Effector memory CD4-positive, alpha-beta T cell (primary cell): ENCODE results near the gene SPDEF.

Source experiments
- DNase-seq, 3 donors: peaks; one replicate each; pipeline ENCODE4 v3.0.0-alpha.2; 2020
- H3K27ac ChIP-seq: 2 replicates; pipeline ENCODE4 v1.7.0; 2013; ENCODE audit warnings: mild to moderate bottlenecking, low read length, moderate library complexity; ENCODE audit not compliant: insufficient read depth, poor library complexity, severe bottlenecking
- H3K27me3 ChIP-seq: replicated peaks from 2 replicates; pipeline ENCODE4 v1.7.0; 2013; ENCODE audit warnings: mild to moderate bottlenecking, low read length; ENCODE audit not compliant: insufficient read depth, control insufficient read depth, poor library complexity, severe bottlenecking
- H3K36me3 ChIP-seq: 2 replicates; pipeline ENCODE4 v1.7.0; 2013; ENCODE audit warnings: mild to moderate bottlenecking, low read length, moderate library complexity; ENCODE audit not compliant: control insufficient read depth, insufficient read depth
- H3K4me1 ChIP-seq: 2 replicates; pipeline ENCODE4 v1.7.0; 2013; ENCODE audit warnings: low read length, mild to moderate bottlenecking; ENCODE audit not compliant: control insufficient read depth, insufficient read depth, poor library complexity, severe bottlenecking
- H3K4me3 ChIP-seq: 2 replicates; pipeline ENCODE4 v1.7.0; 2013; ENCODE audit warnings: low read length, low read depth, mild to moderate bottlenecking; ENCODE audit not compliant: insufficient read depth, poor library complexity, severe bottlenecking
- H3K9me3 ChIP-seq: 2 replicates; pipeline ENCODE4 v1.7.0; 2013; ENCODE audit warnings: mild to moderate bottlenecking, low read length, moderate library complexity; ENCODE audit not compliant: control insufficient read depth
- total RNA-seq, 3 donors: gene quantifications; one replicate each; lab custom pipeline; 2026; lab: John Stamatoyannopoulos, UW

SPDEF gene
- total RNA-seq, result 0.58 to 0.69 (median 0.61) reads per million in 3 donors

GRCh38 chr6:34556031-34556471 lies at the start of gene SPDEF:
Gene SPDEF, minus strand, starts transcription at chr6:34556329. Its CDS starts 11,874 bp downstream, at chr6:34544455.
- H3K27me3 ChIP-seq, result no peaks in the 10 kb centered on the region
- H3K27ac ChIP-seq, result no peak within 1 kb of the TSS
- no peaks in the 10 kb centered on the region for H3K4me1 ChIP-seq
- no peaks in the 10 kb centered on the region for H3K9me3 ChIP-seq
- no peaks in the 10 kb centered on the region for H3K36me3 ChIP-seq
- DNase-seq, result no peak
- no peak within 1 kb of the TSS for H3K4me3 ChIP-seq

DNA sequence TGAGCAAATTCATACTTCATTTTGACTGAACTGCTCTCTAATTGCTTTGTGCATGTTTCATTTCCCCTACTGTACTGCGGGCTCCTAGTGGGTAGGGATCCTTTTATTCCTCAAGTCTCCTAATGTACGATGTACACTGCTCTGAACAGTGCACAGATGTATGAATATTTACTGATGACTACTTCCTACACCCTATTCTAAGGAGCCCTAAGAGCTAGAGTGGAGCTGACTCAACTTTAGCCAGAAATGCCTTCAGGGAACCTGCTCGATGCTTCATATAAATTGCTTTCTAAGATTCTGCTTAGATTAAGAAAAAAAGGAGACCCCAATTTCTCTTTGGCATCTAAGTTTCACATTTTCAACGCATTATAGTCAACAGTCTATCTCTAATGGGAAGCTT lies 47.6 kb upstream of the SPDEF start:
- no peak overlapping the region for H3K27ac ChIP-seq

DNA sequence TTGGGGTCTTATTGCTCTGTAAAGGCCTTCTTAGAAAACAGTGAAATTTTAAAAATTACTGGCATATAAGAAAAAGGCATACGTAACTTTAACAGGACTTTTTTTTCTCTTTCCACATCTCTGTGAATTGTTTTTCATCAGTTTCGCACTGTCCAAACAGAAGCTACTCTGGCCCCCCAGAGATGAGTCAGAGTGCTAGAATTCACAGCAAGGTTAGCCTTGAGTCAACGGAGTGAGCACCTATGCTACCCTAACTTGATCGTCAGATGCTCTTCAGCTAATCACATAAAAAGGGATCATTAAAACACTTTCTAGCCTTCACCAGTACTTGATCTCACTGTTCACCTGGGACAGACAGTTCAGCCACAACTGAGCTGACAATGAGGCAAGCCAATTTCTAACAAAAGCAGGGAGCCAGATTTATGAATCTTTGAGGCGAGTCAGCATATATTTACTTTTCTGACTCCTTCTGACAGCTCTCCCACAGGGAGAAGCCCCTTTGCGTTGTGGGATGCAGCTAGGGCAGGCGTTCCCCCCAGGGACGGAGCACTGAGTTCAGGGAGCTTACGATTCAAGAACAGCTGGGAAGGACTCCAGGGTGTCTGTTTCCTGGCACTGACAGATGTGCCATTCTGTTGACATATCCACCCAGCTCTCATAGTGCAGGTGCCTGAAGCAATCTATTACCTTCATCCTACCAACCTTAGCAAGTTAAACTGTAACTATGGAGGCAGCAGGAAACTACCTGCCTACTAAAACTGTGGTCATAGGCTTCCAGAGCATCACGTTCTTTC lies 46.4 kb upstream of the SPDEF start:
- H3K4me1 ChIP-seq, result no peaks in the 10 kb centered on the region
- H3K4me3 ChIP-seq, result no peak overlapping the region
- peaks cover 8% of the 10 kb centered on the region for H3K36me3 ChIP-seq
- no peaks in the 10 kb centered on the region for H3K27me3 ChIP-seq
- DNase-seq, result no peak
- H3K9me3 ChIP-seq, result no peaks in the 10 kb centered on the region
- H3K27ac ChIP-seq, result no peak overlapping the region

More for the DNA sequence above, 47.6 kb upstream of the SPDEF start:
- Histone ChIP-seq H3K9me3 (no peaks in the 10 kb centered on the region), H3K36me3 (peaks cover 8% of the 10 kb centered on the region), H3K27me3 (no peaks in the 10 kb centered on the region), H3K4me3 (no peak overlapping the region), H3K4me1 (no peaks in the 10 kb centered on the region)
- DNase-seq, result no peak

- Histone ChIP-seq H3K36me3 (peaks cover 5% of the 10 kb centered on the region), H3K4me1 (no peaks in the 10 kb centered on the region), H3K27me3 (no peaks in the 10 kb centered on the region), H3K9me3 (no peaks in the 10 kb centered on the region), H3K27ac (no peak overlapping the region), H3K4me3 (no peak overlapping the region)
- DNase-seq, result no peak
Measured at GRCh38 chr6:34601706-34602105, 45.6 kb upstream of the SPDEF start.

DNA sequence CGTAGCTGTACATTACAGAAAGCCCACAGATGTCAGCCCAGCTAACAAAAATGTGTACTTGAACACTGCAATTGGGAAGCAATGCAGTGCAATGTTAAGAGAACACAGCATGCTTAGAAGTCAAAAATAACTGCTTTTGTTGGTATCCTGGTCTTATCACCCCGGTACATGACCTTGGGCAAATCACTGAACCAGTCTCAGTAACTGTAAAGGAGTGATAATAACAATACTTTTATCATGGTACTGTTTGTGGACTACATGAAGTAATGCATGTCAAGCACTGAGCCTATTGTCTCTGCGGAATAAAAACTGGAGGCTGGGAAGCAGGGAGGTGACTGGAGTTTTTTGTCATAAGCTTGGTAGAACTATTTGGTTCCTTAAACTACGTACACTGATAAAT lies 44.7 kb upstream of the SPDEF start:
- Histone ChIP-seq H3K4me1 (no peaks in the 10 kb centered on the region), H3K4me3 (no peak overlapping the region), H3K27me3 (no peaks in the 10 kb centered on the region), H3K36me3 (peaks cover 4% of the 10 kb centered on the region), H3K27ac (no peak overlapping the region), H3K9me3 (no peaks in the 10 kb centered on the region)
- DNase-seq, result no peak

GRCh38 chr6:34600101-34600500 lies 44.0 kb upstream of the SPDEF start:
- H3K9me3 ChIP-seq, result no peaks in the 10 kb centered on the region
- no peaks in the 10 kb centered on the region for H3K36me3 ChIP-seq
- H3K27ac ChIP-seq, result no peak overlapping the region
- no peak for DNase-seq
- no peaks in the 10 kb centered on the region for H3K4me1 ChIP-seq
- no peak overlapping the region for H3K4me3 ChIP-seq
- H3K27me3 ChIP-seq, result no peaks in the 10 kb centered on the region

GRCh38 chr6:34598712-34599111 lies 42.6 kb upstream of the SPDEF start:
- Histone ChIP-seq H3K4me1 (no peaks in the 10 kb centered on the region), H3K36me3 (no peaks in the 10 kb centered on the region), H3K9me3 (no peaks in the 10 kb centered on the region), H3K27me3 (no peaks in the 10 kb centered on the region), H3K27ac (no peak overlapping the region), H3K4me3 (no peak overlapping the region)
- DNase-seq, result no peak

DNA sequence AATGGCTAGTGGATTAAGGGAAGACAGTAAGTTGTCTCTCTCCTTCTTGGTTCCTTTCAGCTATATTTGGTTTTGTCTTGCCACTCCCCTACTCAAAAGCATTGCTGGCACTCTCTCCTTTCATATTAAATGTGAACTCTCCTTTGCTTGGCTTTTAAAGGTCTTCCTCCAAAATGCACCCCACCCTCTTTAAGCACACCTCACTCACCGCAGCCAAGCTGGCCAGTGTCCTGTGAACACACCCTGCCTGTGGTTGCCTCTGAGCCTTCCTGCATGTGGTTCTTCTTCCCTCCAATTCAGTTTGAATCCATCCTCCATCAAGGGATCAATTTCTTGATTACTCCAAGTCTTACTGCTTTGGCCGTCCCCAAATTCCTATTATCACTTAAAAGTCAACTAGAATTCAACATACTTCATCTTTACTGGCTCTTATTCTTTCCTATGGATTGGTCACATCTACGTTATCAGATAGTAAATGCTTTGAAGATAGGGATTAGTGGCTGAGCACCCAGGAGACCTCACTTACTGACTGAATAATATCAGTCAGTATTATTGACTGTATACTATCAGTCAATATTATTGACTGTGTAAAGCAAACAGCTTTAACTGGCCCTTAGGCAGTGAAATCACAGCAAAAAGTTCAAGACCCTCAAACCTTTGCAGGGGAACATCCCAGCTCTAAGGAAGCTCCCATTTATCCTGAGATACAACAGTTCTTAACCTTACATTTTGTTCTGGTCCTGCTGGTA lies 41.6 kb upstream of the SPDEF start:
- Histone ChIP-seq H3K27me3 (no peaks in the 10 kb centered on the region), H3K9me3 (no peaks in the 10 kb centered on the region), H3K4me3 (no peak overlapping the region), H3K27ac (no peak overlapping the region), H3K4me1 (no peaks in the 10 kb centered on the region), H3K36me3 (no peaks in the 10 kb centered on the region)
- DNase-seq, result no peak

DNA sequence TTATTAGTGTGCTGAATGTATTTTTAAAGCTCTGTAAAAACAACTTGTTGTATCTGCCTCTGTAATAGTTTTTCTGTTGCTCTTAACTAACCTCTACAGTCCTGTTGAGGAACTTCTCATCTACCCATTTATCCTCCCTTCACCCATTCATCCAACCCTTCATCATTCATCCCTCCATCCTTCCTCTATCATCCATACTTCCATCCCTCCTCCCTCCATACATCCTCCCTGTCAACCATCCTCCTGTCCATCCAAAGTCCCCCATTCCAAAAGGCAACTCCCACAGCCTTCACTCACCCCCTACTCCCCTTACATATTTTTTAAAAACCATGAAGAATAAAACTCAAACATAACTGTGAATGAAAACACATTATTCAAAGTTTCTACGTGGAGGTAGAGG lies 40.7 kb upstream of the SPDEF start:
- Histone ChIP-seq H3K27ac (no peak overlapping the region), H3K27me3 (no peaks in the 10 kb centered on the region), H3K4me1 (no peaks in the 10 kb centered on the region), H3K9me3 (no peaks in the 10 kb centered on the region), H3K4me3 (no peak overlapping the region), H3K36me3 (no peaks in the 10 kb centered on the region)
- DNase-seq, result no peak
